SU-DHL-6 (cell line): Measurements from ENCODE around the gene HELB.

Experiments
- H2AFZ ChIP-seq: fragments of 200-600 bp; sonication (generic); 2 replicates; pipeline ENCODE4 v1.6.1; 2014; ENCODE audit warnings: low read depth, mild to moderate bottlenecking, moderate library complexity, mixed read lengths, antibody characterized with exemption, low read length; ENCODE audit not compliant: severe bottlenecking
- H3F3A ChIP-seq: fragments of 200-600 bp; shearing (Covaris generic); 2 replicates; pipeline ENCODE4 v1.6.0; 2016; ENCODE audit warnings: antibody characterized with exemption, mild to moderate bottlenecking; ENCODE audit not compliant: insufficient read depth
- H3K27ac ChIP-seq: fragments of 200-600 bp; sonication (generic); 2 replicates; pipeline ENCODE4 v1.5.1; 2016; ENCODE audit warnings: low read depth, mild to moderate bottlenecking, low read length, moderate library complexity, mixed read lengths
- H3K27me3 ChIP-seq: fragments of 200-600 bp; sonication (generic), shearing (Covaris generic); 2 replicates; pipeline ENCODE4 v1.6.0; 2014; ENCODE audit warnings: mild to moderate bottlenecking, low read length
- H3K36me3 ChIP-seq: fragments of 200-600 bp; sonication (generic); 2 replicates; pipeline ENCODE4 v1.6.1; 2014; ENCODE audit warnings: mild to moderate bottlenecking, low read length, mixed read lengths
- H3K4me2 ChIP-seq: fragments of 300-600, 200-600 bp; shearing (Covaris generic), sonication (generic); 2 replicates; pipeline ENCODE4 v1.6.0; 2014; ENCODE audit warnings: low read length, low read depth, mild to moderate bottlenecking; ENCODE audit not compliant: poor library complexity, severe bottlenecking
- H3K4me3 ChIP-seq: fragments of 200-600 bp; sonication (generic); 2 replicates; pipeline ENCODE4 v1.5.1; 2014; ENCODE audit warnings: antibody characterized with exemption, low read length, mild to moderate bottlenecking, mixed read lengths; ENCODE audit not compliant: insufficient read depth, poor library complexity, severe bottlenecking
- H3K79me2 ChIP-seq: fragments of 200-600 bp; sonication (generic); 2 replicates; pipeline ENCODE4 v1.6.1; 2014; ENCODE audit warnings: mild to moderate bottlenecking, low read length, moderate library complexity; ENCODE audit not compliant: insufficient read depth
- H3K9ac ChIP-seq: fragments of 200-600 bp; sonication (generic); 2 replicates; pipeline ENCODE4 v1.7.0; 2014; ENCODE audit warnings: mild to moderate bottlenecking, low read length
- H3K9me2 ChIP-seq: fragments of 200-600 bp; sonication (generic); replicated peaks from 2 replicates; pipeline ENCODE4 v1.6.1; 2014; ENCODE audit warnings: low read length; ENCODE audit not compliant: insufficient read depth
- H3K9me3 ChIP-seq: fragments of 200-600 bp; sonication (generic); 2 replicates; pipeline ENCODE4 v1.6.1; 2014; ENCODE audit warnings: low read length, mixed read lengths; ENCODE audit not compliant: insufficient read depth
- H4K20me1 ChIP-seq: fragments of 200-600 bp; sonication (generic); 2 replicates; pipeline ENCODE4 v1.6.1; 2014; ENCODE audit warnings: low read depth, mild to moderate bottlenecking, antibody characterized with exemption, low read length, moderate library complexity, mixed read lengths
- EZH2phosphoT487 ChIP-seq: fragments of 200-600 bp; sonication (generic), shearing (Covaris generic); conservative IDR thresholded peaks from 2 replicates; pipeline ENCODE4 v1.6.1; 2018; ENCODE audit warnings: mild to moderate bottlenecking, antibody characterized with exemption, low read length, moderate library complexity, mixed read lengths
- TF ChIP-seq, protein P1 (sequence below): fragments of 200-600 bp; sonication (generic); IDR thresholded peaks from one replicate; pipeline ENCODE4 v1.5.1; 2017; ENCODE audit warnings: antibody characterized with exemption, mild to moderate bottlenecking, low read length, moderate library complexity; ENCODE audit not compliant: insufficient read depth, poor library complexity, severe bottlenecking

Gene HELB

DNA sequence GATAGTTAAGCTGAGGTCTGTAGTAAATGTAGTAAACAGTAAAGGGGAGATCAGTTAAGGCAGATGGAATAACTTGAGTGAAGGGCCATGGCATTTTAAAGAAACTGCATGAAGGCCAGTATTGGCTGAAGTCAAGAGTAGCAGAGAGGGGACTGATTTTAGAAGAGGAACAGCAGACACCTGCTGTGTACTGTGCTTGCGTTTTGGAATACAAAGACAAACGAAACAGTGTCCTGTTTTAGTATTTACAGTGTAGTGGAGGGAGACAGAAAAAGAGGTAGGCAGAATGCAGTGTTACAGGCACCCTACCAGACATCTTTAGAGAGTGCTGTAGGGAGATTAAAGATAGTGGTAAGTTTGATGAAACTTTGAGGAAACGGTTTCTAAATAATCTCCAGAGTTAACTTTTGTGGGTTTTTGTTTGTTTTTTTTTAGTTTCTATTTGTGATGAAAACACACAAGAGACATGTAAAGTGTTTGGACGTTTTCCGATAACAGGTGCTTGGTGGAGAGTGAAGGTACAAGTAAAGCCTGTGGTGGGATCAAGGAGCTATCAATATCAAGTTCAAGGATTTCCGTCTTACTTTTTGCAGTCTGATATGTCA, 2.1 kb downstream of the HELB start:
- no peak for TF ChIP-seq EZH2phosphoT487
- TF ChIP-seq, protein P1, sequence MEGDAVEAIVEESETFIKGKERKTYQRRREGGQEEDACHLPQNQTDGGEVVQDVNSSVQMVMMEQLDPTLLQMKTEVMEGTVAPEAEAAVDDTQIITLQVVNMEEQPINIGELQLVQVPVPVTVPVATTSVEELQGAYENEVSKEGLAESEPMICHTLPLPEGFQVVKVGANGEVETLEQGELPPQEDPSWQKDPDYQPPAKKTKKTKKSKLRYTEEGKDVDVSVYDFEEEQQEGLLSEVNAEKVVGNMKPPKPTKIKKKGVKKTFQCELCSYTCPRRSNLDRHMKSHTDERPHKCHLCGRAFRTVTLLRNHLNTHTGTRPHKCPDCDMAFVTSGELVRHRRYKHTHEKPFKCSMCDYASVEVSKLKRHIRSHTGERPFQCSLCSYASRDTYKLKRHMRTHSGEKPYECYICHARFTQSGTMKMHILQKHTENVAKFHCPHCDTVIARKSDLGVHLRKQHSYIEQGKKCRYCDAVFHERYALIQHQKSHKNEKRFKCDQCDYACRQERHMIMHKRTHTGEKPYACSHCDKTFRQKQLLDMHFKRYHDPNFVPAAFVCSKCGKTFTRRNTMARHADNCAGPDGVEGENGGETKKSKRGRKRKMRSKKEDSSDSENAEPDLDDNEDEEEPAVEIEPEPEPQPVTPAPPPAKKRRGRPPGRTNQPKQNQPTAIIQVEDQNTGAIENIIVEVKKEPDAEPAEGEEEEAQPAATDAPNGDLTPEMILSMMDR: no peak
- Histone ChIP-seq H3K9me2 (no peaks in the 10 kb centered on the region), H2AFZ (no peak overlapping the region), H3K27me3 (no peaks in the 10 kb centered on the region), H3K36me3 (no peaks in the 10 kb centered on the region), H3K9me3 (no peaks in the 10 kb centered on the region), H3K27ac (no peak overlapping the region), H3K4me2 (no peak overlapping the region), H3K9ac (no peak overlapping the region), H3K4me3 (no peak overlapping the region), H4K20me1 (no peaks in the 10 kb centered on the region), H3K79me2 (no peaks in the 10 kb centered on the region), H3F3A (0 out of 2 replicates have a peak, but pooled peaks cover 7% of the 10 kb centered on the region)

DNA sequence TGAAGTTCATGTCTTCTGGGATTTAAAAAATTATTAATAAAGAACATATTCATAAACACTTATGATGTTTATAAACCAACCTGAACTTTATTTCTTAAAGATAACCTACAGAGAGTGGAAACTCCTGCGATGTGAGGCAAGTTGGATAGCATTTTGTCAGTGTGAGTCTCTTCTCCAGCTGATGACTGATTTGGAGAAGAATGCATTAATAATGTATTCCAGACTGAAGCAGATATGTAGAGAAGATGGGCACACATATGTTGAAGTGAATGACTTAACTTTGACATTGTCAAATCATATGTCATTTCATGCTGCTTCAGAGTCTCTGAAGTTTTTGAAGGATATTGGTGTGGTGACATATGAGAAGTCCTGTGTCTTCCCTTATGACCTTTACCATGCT, 7.3 kb downstream of the HELB start:
- H3K9me2 ChIP-seq: no peaks in the 10 kb centered on the region
- H2AFZ ChIP-seq: no peak overlapping the region
- H3K79me2 ChIP-seq: no peaks in the 10 kb centered on the region
- H3K36me3 ChIP-seq: no peaks in the 10 kb centered on the region
- no peaks in the 10 kb centered on the region for H3K27me3 ChIP-seq
- H3F3A ChIP-seq: no peaks in the 10 kb centered on the region
- H3K4me3 ChIP-seq: no peak overlapping the region
- no peaks in the 10 kb centered on the region for H3K9me3 ChIP-seq
- no peak overlapping the region for H3K27ac ChIP-seq
- H3K4me2 ChIP-seq: no peak overlapping the region
- TF ChIP-seq, protein P1: no peak
- TF ChIP-seq EZH2phosphoT487: no peak
- no peak overlapping the region for H3K9ac ChIP-seq
- H4K20me1 ChIP-seq: no peaks in the 10 kb centered on the region

DNA sequence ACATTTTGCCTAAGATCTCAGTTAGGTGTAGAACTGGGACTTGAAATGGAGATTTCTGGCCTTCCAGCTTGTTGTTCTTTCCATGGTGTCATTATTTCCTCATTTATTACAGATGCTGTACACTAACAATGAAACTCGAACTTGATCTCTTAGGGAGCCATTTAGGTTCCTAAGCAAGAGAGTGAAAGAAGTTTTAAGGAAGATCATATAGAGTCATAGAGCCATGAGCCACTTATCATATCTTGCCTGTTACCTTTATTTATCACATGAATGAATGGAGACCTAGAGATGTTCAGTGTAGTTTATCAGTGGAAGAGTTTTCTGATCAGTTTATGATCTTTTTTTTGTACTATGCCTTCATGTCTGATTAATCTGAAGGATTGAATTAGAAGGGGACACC, 9.9 kb downstream of the HELB start:
- no peak overlapping the region for H3K4me3 ChIP-seq
- H3K9ac ChIP-seq: no peak overlapping the region
- H3K9me2 ChIP-seq: no peaks in the 10 kb centered on the region
- H3F3A ChIP-seq: no peaks in the 10 kb centered on the region
- H3K36me3 ChIP-seq: no peaks in the 10 kb centered on the region
- no peaks in the 10 kb centered on the region for H3K27me3 ChIP-seq
- no peaks in the 10 kb centered on the region for H3K9me3 ChIP-seq
- H4K20me1 ChIP-seq: no peaks in the 10 kb centered on the region
- no peak overlapping the region for H2AFZ ChIP-seq
- H3K27ac ChIP-seq: no peak overlapping the region
- no peak overlapping the region for H3K4me2 ChIP-seq
- H3K79me2 ChIP-seq: no peaks in the 10 kb centered on the region
- TF ChIP-seq, protein P1: no peak
- no peak for TF ChIP-seq EZH2phosphoT487
